Ascending aorta (tissue), 2 donors: ENCODE results near the gene EPHX1. TPM values are rescaled to one million over a fixed set of nuclear protein-coding genes. Genes with fewer than 3 reads are reported as not detected.
A peak's percentile ranks its signal among the peaks of the same experiment; 100 is the strongest.
"Not testable (repeated sequence)": the region's sequence is repeated elsewhere in the genome, so short reads cannot be mapped to it uniquely, and the experiment has no call there.

Source experiments
- DNase-seq, 2 donors: peaks; one replicate each; pipeline ENCODE4 v3.0.0-alpha.2; 2019; ENCODE audit warnings: low spot score in 2 of 2
- H3K27ac ChIP-seq, 2 donors: fragments of 200-600 bp; sonication (generic); one replicate each; pipeline ENCODE4 v1.5.1; 2016 to 2017; ENCODE audit warnings: mild to moderate bottlenecking in 1 of 2
- H3K27me3 ChIP-seq: fragments of 200-600 bp; sonication (generic); one replicate; pipeline ENCODE4 v1.5.1; 2017
- H3K36me3 ChIP-seq, 2 donors: fragments of 200-600 bp; sonication (generic); one replicate each; pipeline ENCODE4 v1.5.1; 2016
- H3K4me1 ChIP-seq, 2 donors: fragments of 200-600 bp; sonication (generic); one replicate each; pipeline ENCODE4 v1.5.1; 2016 to 2017; ENCODE audit warnings: mild to moderate bottlenecking in 1 of 2
- H3K4me3 ChIP-seq, 2 donors: fragments of 200-600 bp; sonication (generic); one replicate each; pipeline ENCODE4 v1.5.1; 2016 to 2017; ENCODE audit warnings: mild to moderate bottlenecking in 1 of 2
- H3K9me3 ChIP-seq, 2 donors: fragments of 200-600 bp; sonication (generic); one replicate each; pipeline ENCODE4 v1.5.1; 2016
- CTCF ChIP-seq, 3 experiments: fragments of 200-600 bp in 2 of 3; fragments of 450-650 bp in 1 of 3; sonication (generic) in 2 of 3; IDR thresholded peaks; one replicate each; pipeline ENCODE4 v1.5.1; 2016 to 2019; ENCODE audit warnings: antibody characterized with exemption in 3 of 3, mild to moderate bottlenecking in 1 of 3, moderate library complexity in 1 of 3
- intact Hi-C: fragments of 100-400 bp; cut with DNase I; formaldehyde crosslinking; loops from one replicate; pipeline ENCODE4 v1.15.1; 2023
- total RNA-seq: library from RNA; depleted of rRNA; stranded (reverse); fragments of >200 nt; gene quantifications from one replicate; pipeline ENCODE4 v1.1.0, GENCODE V29; 2016

The EPHX1 gene
- total RNA-seq, 1 donor from 2014 or later, result 127 TPM

- H3K36me3 ChIP-seq, result no peaks in the 10 kb centered on the region
- TF ChIP-seq CTCF (IDR thresholded peaks at IDR 0.05), result no peak
- H3K27ac ChIP-seq, result peak overlapping the region in 1 of 2 donors; percentile 90
- H3K4me1 ChIP-seq, result peaks cover 15 to 25% of the 10 kb centered on the region in 2 donors
- intact Hi-C loops, result loop anchor here (2.0 to 5.0 kb wide), 3 partner anchors 27 to 179 kb away; partner anchors contain the start of gene H3-3A
- no peaks in the 10 kb centered on the region for H3K27me3 ChIP-seq
- H3K9me3 ChIP-seq, result no peaks in the 10 kb centered on the region
- no peak for DNase-seq
- H3K4me3 ChIP-seq, result peak overlapping the region; percentile 57 to 90
Measured at GRCh38 chr1:225883616-225884265, 73.8 kb downstream of the EPHX1 start.

- peaks cover 5 to 10% of the 10 kb centered on the region in 2 donors for H3K4me1 ChIP-seq
- H3K27ac ChIP-seq, result no peak overlapping the region
- H3K36me3 ChIP-seq, result no peaks in the 10 kb centered on the region
- no peak overlapping the region for H3K4me3 ChIP-seq
- no peak for DNase-seq
- no peak for TF ChIP-seq CTCF (IDR thresholded peaks at IDR 0.05)
- H3K9me3 ChIP-seq, result no peaks in the 10 kb centered on the region
- H3K27me3 ChIP-seq, result no peaks in the 10 kb centered on the region
- intact Hi-C loops, result no loop called here
Measured at GRCh38 chr1:225885336-225885735, 75.4 kb downstream of the EPHX1 start.

- H3K36me3 ChIP-seq, result no peaks in the 10 kb centered on the region
- H3K4me1 ChIP-seq, result peaks cover under 1 to 1% of the 10 kb centered on the region in 2 donors
- H3K27me3 ChIP-seq, result no peaks in the 10 kb centered on the region
- no peak overlapping the region for H3K27ac ChIP-seq
- TF ChIP-seq CTCF (IDR thresholded peaks at IDR 0.05), result no peak
- no peak overlapping the region for H3K4me3 ChIP-seq
- DNase-seq, result no peak
- intact Hi-C loops, result no loop called here
- no peaks in the 10 kb centered on the region for H3K9me3 ChIP-seq
Measured at GRCh38 chr1:225886159-225887029, 76.5 kb downstream of the EPHX1 start.

- no peak for TF ChIP-seq CTCF (IDR thresholded peaks at IDR 0.05)
- intact Hi-C loops, result no loop called here
- Histone ChIP-seq H3K4me1 (no peaks in the 10 kb centered on the region), H3K27ac (no peak overlapping the region), H3K4me3 (no peak overlapping the region), H3K27me3 (no peaks in the 10 kb centered on the region), H3K36me3 (no peaks in the 10 kb centered on the region), H3K9me3 (no peaks in the 10 kb centered on the region)
- DNase-seq, result no peak
Measured at GRCh38 chr1:225887030-225887314, 77.0 kb downstream of the EPHX1 start.

- H3K9me3 ChIP-seq, intact Hi-C loops, H3K4me3 ChIP-seq, H3K27ac ChIP-seq, H3K27me3 ChIP-seq, DNase-seq, H3K4me1 ChIP-seq, H3K36me3 ChIP-seq: not testable (repeated sequence)
Measured at GRCh38 chr1:225887554-225888288, 77.8 kb downstream of the EPHX1 start.
